Activated CD8-positive, alpha-beta memory T cell treated with anti-CD3 and anti-CD28 coated beads, Interleukin-2, amount 50 U/mL, for 24 hours (primary cell): ENCODE data around the gene TEX14.
"Not testable (repeated sequence)": the region's sequence is repeated elsewhere in the genome, so short reads cannot be mapped to it uniquely, and the experiment has no call there.

Source experiments
- DNase-seq: peaks from one replicate; pipeline ENCODE4 v3.0.0-alpha.2; 2020; ENCODE audit errors: extremely low read depth

The TEX14 gene

DNA sequence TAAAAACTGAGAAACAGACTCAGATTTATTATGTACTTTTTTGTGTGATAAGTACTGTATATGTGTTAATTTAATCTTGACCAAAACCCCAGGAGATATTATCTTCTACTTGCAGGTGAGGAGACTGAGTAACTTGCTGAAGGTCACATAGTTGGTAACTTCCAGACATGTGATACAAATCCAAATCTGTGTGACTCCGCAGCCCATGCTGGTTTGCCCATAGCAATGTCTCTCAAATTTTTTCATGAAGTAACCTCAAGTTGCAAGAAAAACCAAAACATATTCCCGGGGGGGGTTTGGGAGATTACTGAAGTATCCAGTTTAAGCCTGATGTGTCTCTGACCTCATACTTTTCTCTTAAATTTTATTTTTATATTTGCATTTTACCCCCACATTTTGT is 3.3 kb downstream of the TEX14 start:
- DNase-seq = no peak

DNA sequence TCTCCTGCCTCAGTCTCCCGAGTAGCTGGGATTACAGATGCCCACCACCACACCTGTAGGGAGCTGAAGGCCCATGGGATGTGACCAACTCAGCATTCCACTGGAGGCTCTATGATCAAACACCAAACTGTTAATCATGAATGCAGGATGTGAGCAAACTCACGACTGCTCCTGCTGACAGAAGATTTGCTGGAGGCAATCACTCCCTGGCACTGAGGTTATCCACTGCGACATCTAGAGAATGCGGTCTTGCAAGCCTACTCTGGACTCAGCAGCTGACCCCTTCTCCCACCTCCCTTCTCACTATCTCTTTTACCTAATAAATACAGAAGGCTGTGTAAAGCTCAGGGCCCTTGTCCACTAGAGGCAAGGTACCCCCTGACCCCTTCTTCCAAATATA is 4.9 kb downstream of the TEX14 start:
- no peak for DNase-seq

DNA sequence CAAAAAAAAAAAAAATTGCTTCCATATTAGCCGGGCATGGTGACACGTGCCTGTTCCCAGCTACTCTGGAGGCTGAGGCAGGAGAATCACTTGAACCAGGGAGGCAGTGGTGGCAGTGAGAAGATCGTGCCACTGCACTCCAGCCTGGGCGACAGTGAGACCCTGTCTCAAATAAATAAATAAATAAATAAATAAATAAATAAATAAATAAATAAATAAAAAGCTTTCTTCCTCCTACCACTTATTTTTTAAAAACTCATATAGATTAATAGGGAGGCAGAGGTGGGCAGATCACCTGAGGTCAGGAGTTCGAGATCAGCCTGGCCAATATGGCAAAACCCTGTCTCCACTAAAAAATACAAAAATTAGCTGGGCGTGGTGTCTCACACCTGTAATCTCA is 7.4 kb downstream of the TEX14 start:
- not testable (repeated sequence) for DNase-seq

DNA sequence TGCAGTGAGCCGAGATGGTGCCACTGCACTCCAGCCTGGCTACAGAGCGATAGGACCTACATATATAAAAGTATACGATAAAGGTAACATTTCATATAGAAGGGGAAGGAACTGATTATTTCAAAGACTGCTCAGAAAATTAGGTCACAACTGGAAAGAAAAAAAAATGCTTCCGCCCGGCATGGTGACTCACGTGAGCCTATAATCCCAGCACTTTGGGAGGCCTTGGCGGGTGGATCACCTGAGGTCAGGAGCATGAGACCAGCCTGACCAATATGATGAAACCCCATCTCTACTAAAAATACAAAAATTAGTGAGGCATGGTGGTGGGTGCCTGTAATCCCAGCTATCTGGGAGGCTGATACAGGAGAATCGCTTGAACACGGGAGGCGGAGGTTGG is 7.8 kb downstream of the TEX14 start:
- no peak for DNase-seq

DNA sequence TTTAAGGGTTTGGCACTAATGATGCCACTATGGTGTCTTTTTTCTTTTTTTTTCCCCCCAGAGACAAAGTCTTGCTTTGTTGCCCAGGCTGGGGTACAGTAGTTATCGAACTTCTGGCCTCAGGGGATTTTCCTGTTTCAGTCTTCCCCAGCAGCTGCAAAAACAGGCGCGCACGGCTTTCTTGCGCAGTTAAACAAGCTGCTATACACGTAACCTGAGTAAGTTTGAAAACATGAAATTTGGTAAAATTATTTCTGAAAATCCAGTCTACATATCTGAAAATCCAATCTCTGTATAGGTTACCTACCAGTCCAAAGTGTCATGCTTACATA is 11.8 kb downstream of the TEX14 start:
- no peak for DNase-seq

DNA sequence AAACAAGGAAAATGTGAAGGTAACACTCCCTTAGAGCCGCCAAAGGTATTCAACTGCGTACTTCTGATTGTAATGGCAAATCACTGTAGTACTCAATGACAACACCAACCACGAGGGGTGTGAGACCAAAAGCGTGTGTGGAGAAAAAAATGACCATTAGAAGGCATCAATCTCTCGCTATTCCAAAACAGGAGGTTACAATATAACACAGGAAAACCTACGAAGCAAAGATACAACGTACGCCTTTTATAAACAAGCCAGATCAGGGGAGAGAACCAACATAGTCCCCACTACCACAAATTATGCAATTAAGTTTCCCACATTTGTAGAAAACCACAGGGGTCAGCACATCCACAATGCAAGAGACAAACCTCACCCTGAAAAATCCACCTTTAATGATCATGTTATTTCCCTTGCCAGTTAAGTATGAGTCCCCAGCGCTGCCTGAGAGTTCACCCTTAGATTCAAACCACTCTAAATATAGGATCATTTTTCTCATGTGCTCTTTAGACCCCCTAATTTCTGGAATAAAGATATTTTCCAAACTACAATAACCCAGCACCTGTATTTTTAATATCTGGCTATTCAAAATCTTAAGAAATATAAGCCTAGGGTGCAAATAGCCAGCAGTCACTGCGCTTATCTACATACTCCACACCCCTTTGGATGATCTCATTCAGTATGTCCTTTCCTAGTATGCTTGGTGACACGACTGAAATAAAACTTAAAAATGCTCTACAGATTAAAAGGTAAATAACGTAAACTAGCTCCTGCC is 12.4 kb downstream of the TEX14 start:
- DNase-seq = no peak

DNA sequence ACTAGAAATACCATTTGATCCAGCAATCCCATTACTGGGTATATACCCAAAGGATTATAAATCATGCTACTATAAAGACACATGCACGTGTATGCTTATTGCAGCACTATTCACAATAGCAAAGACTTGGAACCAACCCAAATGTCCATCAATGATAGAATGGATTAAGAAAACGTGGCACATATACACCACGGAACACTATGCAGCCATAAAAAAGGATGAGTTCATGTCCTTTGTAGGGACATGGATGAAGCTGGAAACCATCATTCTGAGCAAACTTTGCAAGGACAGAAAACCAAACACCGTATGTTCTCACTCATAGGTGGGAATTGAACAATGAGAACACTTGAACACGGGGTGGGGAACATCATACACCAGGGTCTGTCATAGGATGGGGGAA is 13.6 kb downstream of the TEX14 start:
- DNase-seq = not testable (repeated sequence)

DNA sequence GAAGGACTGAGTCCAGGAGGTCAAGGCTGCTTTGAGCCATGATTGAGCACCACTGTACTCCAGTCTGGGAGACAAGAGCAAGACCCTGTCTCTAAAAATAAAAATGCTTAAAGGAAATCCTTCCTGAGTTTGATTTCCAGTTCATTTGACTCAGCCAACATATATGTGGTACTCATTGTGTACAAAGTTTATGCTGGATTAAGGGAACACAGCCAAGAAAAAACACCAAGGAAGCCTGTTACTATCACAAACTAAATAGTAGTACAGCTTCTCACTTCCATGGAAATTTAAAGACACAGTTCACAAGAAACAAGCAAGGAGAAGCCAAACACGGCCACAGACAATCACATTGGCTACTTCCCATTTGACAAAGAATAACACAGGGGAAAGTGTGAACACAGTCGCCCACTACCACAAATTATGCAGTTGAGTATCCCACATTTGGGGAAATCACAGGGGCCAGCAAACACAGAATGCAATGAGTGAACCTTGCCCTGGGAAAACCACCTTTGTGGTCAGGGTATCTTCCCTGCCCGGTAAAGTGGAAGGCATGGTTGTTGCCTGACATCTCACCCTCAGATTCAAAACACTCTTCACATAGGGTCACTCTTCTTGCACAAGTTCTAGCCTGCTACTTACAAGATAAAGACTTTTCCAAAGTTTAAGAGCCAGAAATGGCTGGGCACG is 14.5 kb downstream of the TEX14 start:
- no peak for DNase-seq

DNA sequence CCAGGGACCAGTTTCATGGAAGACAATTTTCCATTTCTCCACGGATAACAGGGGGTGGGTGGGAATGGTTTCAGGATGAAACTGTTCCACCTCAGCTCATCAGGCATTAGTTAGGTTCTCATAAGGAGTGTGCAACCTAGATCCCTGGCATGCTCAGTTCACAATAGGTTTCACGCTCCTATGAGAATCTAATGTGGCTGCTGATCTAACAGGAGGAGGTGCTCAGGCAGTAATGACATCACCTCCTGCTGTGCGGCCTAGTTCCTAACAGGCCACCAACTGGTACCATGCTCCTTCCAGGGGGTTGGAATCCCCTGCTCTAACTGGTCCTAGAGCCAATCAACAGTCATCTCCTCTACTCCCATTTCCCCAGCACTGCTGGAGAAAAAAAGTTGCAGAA is 19.9 kb downstream of the TEX14 start:
- DNase-seq = no peak

DNA sequence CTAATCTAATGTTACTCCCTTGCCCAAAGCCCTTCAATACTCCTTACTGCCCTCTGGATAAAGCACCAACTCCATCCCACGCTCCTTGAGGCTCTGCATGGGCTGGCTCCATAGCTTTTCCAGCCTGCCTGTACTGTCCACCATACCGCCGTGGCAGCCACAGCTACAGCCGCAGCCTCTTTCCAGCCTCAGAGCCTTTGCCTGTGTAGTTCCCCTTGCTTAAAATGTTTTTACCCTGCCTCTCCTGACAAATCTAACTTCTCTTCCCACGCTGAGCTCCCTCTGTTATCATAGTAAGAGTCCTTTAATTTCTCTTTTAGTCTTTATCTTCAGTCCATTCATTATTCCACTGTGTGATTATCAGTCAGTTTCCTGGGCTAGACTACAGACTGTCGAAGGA is 22.0 kb downstream of the TEX14 start:
- no peak for DNase-seq

DNA sequence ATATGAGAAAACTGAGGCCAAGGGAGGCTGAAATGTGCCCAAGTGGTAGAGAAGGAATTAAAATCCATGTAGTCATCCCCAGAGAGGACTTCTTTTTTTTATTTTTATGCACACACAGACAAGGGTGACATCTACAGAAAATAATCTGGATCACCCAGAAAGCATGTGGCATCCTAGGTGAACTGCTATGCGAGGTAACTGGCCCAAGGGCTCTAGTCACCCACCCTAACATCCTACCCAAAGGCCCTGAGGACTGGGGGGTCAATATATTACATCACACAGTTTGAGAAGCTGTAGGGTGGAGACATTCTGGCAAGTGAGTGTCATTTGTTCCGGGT is 23.3 kb downstream of the TEX14 start:
- DNase-seq = no peak

DNA sequence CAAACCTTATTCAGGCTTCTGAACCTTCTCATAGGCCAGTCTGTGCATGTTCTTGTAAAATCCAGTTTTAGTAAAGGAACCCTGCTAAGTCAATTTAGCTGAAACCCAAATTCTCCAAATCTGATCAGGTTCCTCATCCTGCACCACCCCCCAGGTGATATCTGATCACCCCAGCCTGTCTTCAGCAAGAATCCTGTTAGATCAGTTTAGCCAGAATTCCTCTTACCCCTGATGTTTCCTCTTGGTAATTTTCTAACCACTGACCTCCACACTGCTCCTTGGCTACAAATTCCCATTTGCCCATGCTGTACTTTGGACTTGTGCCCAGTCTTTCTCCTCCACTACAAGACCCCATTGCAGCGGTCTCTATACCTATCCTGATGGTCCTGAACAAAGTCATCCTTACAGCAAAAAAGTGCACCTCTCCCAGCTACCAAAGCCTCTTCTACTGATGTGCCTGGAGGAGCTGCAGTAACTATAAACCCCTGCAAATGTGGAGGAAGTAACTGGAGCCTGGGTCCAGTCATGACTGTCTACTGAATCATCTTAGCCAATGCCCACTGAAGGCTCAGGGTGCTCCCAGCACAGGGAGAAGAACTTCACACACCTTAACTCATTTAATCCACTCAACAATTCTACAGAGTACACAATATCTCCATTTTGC is 23.8 kb downstream of the TEX14 start:
- no peak for DNase-seq

DNA sequence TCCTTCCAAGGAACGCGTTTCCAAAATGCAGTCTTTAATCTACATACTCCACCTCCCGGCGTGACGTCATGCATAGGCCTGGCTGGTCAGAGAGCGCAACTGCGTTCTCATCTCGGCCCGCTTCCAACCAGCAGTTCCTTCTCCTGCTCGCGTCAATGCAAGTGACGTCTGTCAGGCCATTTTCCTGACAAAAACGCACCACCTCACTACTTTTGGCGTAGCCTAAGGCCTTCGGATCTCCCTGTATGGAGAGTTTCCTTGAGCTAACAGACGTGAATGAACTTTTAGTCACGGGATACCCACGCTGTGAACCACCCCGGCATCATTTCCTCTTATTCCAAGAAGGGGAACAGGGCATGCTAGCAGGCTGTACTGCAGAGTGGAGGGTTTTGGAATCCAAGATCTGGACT is 25.0 kb downstream of the TEX14 start:
- DNase-seq = no peak

DNA sequence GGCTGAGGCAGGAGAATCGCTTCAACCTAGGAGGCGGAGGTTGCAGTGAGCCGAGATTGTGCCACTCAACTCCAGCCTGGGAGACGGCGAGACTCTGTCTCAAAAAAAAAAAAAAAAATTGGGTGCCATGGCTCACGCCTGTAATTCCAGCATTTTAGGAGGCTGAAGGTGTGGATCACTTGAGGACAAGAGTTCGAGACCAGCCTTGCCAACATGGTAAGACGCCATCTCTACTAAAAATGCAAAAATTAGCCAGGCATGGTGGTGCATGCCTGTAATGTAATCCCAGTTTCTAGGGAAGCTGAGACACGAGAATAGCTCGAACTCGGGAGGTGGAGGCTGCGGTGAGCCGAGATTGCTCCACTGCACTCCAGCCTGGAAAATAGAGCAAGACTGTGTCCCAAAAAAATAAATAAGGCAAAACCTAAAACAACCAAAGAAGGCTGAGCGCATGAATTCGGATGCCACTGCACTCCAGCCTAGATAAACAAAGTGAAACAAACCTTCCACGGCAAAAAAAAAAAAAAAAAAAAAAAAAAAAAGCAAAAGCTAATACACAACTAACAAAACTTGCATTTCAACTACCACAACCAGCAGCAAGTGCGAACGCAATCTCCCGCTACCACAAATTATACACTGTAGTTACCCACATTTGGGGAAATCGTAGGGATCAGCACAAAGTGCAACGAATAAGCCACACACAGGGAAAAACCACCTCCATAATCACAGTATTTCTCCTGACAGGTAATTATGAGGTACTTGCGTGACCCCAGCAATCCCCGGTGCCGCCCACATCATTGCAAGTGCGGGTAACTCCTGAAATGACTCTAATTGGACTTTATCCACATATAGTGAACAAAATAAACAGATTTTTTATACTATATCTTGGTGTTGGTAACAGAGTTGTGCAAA is 25.6 kb downstream of the TEX14 start:
- no peak for DNase-seq

DNA sequence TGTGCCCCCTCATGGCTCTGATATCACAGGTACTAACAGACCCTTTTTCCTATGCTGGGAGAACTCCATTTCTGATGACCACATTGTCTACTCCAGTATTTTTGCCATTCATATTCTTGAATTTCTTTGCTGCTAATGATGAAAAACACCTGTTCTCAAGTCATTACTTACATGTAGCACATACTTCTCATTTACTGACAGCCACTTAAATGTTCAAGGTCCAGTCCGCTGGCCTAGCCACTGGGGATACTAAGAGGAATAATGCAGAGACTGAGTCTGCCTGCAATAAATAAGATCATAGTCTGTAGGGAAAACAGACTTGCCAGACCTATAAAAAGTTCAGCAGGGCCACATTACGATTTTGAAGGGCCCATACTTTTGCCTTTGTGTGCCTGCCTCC is 27.5 kb downstream of the TEX14 start:
- no peak for DNase-seq

DNA sequence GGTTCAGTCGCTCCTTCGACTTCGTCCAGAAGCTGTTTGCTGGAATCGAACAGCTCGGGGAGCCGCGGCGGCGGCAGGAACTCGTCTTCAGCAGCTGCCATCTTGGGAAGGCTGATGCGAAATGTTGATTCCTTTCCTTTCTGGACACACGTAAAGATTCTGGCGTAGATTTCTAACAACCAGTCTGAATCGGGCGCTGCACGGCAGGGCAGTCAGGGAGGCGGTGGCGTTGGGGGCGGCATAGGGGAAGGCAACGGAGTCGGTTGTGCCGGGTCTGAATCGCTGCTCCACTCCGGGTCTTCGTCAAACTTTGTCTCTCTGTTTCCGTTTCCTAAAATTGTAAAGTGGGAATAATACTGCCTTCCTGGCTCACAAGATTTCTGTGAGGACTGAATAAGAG is 30.3 kb downstream of the TEX14 start:
- DNase-seq = no peak

DNA sequence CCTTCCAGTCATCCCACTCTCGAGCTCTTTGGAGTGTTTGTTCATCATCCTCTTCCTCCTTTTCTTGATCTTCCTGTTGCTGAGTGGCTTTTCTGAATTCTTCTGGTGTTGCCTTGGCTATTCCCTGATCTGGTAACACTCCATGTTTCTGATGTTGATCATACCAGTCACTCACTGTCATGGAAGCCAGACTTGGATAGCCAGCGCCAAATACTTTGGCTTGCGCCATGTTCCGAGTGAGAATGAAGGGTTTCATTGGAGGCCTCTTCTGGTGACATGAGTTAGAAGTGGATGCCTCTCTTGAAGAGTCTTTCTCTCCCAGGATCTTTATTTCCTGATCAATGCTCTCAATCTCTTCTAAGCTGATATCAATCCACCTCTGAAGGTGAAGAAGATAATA is 31.2 kb downstream of the TEX14 start:
- DNase-seq = no peak

DNA sequence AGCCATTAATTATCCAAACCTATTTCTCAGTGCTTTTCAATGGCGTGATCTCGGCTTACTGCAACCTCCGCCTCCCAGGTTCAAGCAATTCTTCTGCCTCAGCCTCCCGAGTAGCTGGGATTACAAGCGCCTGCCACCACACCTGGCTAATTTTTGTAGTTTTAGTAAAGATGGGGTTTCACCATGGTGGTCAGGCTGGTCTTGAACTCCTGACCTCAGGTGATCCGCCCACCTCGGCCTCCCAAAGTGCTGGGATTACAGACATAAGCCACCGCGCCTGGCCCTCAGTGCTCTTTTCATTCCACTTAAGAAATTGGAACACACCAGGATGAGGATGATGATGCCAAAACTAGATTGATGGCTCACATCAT is 32.1 kb downstream of the TEX14 start:
- not testable (repeated sequence) for DNase-seq

DNA sequence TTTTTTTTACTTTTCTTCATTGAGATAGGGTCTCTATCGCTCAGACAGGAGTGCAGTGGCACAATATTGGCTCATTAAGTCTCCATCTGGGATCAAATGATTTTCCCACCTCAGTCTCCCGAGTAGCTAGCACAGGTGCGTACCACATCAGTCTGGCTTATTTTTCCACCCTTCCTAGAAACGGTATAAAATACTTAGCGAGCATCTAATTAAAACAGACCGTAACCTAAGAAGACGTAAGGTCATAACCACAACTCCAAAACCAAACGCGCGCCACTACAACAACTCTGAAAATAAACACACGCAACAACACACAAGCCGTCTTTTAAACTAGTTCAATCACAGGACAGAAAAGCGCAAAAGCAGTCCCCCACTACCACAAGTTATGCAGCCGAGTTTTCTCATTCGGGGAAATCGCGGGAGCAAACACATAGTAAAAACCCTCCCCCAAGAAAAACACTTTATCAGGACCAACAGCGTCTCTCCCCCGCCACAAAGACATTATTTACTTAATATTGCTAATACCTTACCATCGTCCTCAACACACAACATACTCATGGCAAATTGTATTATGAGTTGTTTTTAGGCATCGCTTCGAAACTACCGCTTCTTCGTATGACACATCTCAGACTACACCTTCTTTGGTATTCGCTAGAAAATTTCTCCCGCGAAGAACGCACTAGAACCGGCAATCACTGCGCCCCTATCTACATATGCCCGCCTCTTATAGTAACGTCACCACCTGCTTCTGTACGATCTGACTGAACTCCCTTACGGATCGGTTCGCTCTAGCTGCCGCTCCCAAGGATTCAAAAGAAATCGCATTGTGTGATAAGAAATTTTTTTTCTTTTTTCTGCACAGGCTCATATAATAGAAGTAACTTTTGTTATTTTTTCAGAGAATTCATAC is 32.8 kb downstream of the TEX14 start:
- DNase-seq = peak; percentile 48

DNA sequence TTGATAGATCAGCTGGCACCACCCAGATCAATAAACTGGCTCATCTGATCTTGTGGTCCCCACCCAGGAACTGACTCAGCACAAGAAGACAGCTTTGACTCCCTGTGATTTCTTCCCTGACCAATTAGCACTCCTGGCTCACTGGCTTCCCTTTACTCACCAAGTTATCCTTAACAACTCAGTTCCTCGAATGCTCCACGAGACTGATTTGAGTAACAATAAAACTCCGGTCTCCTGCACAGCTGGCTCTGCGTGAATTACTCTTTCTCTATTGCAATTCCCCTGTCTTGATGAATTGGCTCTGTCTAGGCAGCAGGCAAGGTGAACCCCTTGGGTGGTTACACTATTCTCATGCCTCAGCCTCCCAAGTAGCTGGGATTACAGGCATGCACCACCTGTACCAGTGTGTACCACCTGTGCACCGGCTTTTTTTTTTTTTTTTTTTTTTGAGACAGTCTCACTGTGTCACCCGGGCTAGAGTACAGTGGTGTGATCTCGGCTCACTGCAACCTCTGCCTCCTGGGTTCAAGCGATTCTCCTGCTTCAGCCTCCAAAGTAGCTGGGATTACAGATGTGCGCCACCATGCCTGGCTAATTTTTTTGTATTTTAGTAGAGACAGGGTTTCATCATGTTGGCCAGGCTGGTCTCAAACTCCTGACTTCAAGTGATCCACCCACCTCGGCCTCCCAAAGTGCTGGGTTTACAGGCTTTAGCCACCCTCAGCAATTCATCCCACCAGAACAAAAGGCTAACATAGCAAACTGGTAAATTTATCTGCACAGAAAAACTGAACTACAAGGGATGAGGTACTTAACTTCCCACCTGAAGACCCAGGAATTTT is 33.7 kb downstream of the TEX14 start:
- DNase-seq = not testable (repeated sequence)
